Left lobe of liver (tissue), 2 donors: ENCODE data around the gene TSPO. TPM values are rescaled to one million over a fixed set of nuclear protein-coding genes. Genes with fewer than 3 reads are reported as not detected.

Experiments
- ATAC-seq: fragments of 200-7000 bp; cut with Tn5 transposase; one replicate; pipeline ENCODE4 v1.9.1; 2020; ENCODE audit warnings: mild to moderate bottlenecking, moderate library complexity
- DNase-seq: peaks from one replicate; pipeline ENCODE4 v3.0.0-alpha.2; 2020; ENCODE audit warnings: low spot score
- total RNA-seq: library from RNA; stranded (reverse); gene quantifications from one replicate; pipeline ENCODE4 v1.2.1, GENCODE V29; 2021
- donor health status: DM: no; HTN: no; CAD: no; lungs with moderate emphysema.
- donor health status: DM: no; HTN: yes; CAD: no.

TSPO gene
- total RNA-seq, 1 donor from 2014 or later = 32.2 TPM

DNA sequence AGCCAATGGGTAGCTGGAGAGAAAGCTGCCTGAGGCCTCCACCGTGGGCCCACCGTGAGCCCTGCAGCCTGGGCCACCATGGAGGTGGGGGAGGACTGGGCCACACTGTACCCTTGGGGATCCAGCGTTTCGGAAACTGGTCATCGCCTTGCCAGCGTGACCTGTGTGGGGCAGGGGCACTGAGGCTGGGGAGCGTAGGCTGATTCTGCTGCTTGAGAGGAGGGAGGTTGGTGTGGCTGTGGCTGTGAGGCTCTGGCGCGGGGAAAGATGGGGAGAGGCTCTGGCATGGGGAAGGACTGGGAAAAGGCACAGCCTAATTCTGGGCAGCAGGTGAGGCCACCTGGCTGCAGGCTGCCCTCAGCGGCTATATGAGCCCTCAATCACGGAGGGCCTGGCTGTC lies 48.2 kb downstream of the TSPO start:
- DNase-seq = no peak
- ATAC-seq = no peak

DNA sequence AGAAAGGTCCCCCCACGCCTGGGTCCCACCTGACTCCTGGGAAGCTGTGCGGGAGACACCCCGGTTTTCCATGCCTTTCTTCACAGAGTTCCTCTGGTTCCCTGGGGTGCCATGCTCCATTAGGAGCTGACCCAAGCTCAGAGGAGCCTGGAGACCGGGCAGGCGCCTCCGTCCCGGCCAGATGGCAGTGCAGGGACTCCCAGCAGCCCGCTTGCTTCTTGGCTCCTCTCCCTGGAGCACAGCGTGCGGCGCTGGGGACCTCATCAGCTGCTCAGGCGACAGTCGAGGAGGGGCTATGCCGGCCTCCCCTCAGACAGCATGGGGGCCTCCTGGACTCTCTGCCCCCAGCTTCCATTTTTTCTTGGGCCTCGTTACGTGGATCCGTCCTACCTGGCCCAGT lies 48.7 kb downstream of the TSPO start:
- DNase-seq = no peak
- ATAC-seq = no peak

DNA sequence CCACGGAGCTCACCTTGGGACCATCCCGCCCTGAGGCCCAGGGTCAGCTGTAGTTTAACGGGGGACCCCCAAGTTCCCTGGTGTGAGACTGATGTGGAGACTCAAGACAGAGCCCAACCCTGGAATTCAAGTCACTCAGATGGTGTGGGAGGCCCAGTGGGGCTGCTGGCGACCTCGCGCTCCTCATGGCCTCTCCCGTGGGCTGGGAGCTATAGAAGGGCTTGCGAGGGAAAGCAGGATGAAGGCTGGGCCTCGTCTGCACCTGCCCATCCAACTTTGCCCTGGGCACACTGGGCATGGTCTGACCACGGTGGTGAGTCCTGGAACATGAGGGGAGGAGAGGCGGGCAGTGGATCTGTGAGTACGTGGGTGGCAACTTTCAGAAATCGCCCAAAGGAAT lies 49.2 kb downstream of the TSPO start:
- no peak for DNase-seq

DNA sequence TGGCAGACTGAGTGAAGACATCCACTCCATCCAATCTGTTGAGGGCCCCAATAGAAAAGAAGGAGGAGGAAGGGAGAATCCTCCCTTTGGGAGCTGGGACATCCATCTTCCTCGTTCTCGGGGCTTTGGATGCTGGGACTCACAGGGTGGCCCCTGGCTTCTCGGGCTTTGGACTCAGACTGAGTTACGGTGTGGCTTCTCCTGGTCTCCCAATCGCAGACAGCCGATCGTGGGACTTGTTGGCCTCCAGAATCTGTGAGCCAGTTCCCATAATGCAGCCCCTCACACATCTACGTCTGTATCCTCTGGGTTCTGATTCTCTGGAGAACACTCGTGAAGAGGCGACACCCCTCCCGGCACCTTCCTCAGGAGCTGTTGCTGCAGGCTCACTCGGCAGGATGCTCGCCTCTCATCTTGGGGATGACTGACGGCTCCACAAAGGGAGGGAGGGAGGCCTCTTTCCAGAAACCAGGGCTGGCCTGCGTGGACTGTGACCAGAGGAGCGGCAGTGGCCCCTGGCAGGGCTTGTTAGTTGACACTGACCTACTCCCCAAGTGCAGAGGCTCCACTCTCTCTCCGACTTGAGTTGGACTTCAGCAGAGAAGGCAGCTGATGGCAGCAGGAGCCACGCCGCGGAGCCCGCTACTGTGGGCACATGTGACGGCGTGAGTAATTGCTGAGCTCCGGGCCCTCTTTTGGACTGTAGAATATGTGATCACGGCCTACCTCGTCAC lies 50.3 kb downstream of the TSPO start:
- DNase-seq (no peak), ATAC-seq (no peak)

More for the DNA sequence above, 49.2 kb downstream of the TSPO start:
- no peak for ATAC-seq

DNA sequence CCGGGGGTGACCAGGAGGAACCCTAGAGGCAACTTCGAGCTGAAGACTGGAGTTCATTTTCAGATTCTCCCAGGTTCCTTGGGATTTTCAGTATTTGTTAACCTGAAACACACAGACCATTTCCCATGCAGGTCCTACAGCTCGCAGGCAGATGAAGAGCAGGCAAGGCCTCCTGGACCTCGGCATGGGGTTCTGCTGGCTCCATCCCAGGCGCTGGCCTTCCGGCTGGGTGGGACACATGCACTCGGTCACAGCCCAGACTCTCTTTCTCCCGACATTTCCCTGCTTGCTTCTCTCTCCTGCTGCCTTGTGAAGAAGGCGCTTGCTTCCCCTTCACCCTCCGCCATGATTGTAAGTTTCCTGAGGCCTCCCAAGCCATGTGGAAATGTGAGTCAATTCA lies 51.0 kb downstream of the TSPO start:
- ATAC-seq = no peak
- no peak for DNase-seq

DNA sequence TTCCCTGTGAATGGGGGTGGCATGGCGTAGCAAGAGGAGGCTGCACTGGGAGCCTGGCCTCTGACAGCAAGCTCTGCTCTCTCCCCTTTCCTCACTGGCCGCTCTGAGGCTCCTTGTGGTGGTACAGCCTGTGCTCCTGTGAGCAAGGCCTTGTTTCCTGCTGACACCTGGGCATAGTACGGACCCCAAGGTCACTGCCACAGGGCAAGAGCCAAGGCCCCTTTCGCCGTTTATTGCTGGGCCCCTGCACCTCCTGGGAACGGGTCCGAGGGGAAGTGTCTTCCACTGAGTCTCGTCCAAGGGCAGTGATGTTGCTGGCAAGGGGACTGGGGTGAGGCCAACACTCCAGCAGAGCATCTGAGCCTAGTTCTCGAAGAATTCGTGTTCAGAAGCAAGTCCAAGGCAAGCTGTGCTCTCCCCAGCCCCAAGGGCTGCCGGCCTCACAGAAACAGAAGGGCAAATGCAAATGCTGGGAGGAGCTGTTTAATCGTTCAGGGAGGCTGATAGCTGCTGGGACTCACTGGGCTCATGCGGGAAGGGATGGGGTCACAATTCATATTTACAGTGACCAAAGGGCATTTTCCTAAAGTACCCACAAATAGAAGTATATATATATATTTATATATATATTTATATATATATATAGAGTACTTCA lies 51.5 kb downstream of the TSPO start:
- no peak for DNase-seq

DNA sequence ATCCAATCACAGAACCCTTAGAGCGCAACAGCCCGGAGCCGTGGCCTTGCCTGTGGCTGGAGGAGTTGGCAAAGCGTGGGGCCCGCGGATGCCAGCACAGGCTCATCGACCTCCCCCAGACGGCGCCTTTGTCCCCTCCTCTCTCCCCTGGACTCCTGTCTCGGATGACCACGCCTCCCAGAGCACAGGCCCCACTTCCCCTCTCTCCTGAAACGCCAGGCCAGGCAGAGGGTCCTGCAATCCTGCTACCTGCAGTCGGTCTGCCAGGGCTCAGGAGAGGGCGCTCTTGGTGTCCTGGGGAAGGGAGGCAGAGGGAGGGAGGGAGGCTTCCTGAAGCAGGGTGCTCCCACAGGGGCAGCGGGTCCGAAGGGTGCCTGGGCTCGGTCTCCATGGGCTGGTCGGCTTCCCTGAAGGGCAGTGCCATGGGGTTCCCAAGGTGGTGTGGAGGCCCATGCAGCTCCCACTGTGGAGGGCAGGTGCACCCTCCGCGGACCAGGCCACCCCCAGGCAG lies 52.2 kb downstream of the TSPO start:
- DNase-seq (no peak), ATAC-seq (no peak)

More for the DNA sequence above, 51.5 kb downstream of the TSPO start:
- ATAC-seq = no peak

DNA sequence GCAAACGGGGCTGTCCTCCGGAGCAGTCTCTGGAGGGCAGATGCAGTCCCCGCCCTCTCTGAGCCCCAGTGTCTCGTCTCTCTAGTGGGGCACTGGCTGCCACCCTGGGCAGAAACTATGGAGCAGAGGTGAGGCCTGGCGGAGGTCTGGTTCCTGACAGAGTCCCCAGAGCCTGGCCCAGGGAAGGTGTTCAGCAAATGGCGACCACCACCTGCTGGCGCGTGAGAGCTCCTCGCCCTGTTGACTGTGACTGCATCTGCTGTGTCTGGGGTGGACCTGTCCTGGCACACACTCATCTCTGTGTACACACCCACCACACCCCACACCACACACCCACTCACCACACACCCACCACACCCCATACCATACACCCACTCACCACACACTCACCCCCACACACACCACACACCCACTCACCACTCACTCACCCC lies 53.9 kb downstream of the TSPO start:
- ATAC-seq = no peak
- DNase-seq = no peak

DNA sequence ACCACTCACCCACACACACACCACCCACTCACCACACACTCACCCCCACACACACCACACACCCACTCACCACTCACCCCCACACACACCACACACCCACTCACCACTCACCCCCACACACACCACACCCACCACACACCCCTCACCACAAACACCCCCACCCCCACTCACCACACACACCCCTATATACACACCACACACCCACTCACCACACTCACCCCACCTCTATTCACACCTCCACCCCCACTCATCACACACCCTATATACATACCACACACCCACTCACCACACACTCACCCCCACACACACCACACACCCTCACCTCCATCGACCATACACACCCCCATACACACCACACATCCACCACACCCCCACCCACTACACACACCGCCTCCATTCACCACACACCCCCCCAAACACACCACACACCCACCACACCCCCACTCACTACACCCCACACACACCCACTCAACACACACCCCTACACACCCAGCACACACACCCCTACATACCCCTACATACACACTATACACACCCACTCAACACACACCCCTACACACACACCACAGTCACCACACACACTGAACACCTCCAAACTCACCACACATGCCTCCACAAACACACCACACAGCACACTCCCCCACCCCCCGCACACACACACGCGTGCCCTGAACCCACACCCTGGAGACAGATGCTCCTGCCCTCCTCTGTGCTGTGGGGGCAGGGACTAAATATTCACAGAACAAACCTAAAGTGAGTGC lies 54.6 kb downstream of the TSPO start:
- ATAC-seq = no peak

DNA sequence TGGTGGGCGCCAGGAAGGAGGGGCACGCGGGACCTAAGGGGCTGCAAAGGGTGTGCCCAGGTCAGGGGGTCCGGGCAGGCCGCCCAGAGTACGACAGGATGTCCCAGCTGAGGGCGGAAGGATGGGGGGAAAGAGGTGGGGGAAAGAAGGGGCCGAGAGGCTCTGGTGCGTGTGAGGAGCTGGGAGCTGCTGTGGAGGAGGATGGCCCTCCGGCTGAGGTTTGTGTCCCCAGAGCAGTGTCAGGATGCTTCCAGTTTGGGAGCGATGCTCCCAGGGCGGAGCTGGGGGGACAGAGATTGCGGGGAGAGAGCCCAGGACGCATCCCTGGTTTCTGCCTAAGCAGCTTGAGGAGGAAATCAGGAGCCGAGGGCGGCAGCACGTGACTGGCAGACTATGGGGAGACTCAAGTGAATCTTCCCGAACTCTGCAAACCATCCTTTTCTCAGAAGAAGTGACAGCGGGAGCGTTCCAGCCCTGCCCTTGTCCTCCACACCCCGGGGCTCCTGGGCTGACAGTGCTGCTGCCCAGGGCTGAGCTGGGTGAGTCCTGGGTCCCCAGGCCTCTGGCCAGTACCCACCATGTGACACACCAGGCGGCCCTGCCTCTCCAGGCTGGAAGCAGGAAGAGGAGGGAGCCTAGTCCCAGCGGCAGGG lies 55.3 kb downstream of the TSPO start:
- DNase-seq = no peak

More for the DNA sequence above, 54.6 kb downstream of the TSPO start:
- no peak for DNase-seq

DNA sequence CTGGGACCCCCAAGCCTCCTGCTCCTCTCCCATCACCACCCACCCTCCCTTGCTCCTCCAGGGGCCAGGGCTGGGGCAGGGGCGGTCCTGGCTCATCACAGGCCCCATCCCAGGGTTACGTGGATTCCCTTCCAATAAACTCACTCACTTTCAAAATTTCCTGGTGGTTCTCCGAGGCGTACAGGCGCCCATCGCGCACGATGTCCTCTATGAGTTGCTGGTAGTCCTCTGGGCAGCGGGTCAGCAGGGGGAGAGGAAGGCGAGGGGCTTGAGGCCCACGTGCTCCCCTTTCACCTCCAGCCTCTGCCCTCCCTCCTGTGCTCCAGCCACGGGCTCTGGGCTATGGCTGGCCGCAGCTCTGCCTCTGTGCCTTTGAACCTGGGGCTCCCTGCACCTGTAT lies 56.0 kb downstream of the TSPO start:
- ATAC-seq (no peak), DNase-seq (no peak)

More for the DNA sequence above, 55.3 kb downstream of the TSPO start:
- ATAC-seq = no peak

DNA sequence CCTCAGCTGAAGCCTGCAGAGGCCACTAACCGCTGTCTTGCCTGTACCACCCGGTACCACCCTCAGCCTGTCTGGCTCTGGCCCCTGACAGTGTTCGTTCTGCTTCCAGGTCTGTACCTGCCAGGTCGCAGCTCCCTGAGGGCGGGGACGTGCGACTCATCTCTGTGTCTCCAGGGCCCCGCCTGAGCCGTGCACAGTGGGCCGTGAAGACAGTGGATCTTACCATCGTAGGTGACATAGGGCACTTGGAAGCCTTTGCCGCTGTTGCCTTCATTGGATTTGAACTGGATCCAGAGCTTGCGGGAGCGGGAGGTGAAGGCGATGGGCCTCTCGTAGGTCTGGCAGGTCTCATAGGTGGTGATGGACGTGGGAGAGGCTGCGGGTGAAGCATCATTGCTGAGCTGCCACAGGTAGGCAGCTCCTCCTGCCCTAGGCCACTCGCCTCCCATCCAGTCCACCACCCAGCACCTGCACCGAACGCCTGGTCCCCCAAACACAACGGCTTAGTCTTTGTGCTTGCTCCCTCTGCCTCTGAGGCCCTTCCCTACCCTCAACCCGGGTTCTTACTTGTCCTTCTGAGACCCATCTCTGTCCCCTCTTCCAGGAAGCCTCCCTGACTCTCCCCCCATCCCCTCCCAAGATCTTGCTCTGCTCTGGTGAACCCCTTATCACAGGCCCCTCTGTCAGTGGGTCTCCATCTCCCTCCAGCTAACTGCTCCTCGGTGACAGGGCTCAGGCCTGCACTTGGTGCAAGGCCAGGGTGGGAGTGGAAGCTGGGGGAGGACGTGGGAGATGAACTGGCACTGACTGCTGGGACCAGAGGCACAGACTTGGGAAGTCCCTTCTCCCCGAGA lies 56.7 kb downstream of the TSPO start:
- no peak for DNase-seq
- no peak for ATAC-seq

DNA sequence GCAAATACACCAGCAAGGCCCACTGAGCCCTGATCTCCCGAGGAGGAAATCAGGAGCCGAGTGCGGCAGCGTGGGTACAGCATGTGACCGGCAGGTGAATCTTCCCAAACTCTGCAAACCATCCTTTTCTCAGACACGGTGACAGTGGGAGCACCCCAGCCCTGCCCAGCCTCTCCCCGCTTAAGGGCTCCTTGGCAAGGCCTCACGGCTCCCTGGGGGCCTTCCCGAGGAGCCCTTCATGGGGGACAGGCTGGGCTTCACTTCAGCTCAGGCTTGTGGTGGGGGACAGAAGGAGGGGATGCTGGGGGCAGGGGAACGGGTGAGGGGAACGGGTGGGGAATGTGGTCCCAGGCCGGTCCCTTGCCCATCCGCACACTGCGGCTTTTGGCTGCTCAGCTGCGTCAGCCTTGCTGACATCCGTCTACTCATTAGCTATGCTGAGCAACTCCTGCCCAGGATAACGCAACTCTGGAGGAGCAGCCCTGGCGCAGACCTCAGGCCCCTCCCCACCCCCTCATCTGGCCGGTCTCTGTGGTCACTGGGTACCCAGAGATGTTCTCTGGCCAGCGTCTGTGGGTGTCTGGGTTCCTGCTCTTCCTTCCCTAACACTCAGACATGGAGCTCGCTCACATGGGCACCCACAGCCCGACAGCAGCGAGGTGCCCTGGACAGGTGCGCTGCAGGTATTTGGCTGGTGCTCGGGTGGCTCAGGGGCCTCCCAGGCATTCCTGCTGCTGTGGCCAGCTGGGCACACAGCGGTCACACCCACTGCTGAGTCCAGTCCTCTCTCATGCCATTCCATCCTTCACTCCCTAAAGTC lies 57.6 kb downstream of the TSPO start:
- ATAC-seq (no peak), DNase-seq (no peak)

DNA sequence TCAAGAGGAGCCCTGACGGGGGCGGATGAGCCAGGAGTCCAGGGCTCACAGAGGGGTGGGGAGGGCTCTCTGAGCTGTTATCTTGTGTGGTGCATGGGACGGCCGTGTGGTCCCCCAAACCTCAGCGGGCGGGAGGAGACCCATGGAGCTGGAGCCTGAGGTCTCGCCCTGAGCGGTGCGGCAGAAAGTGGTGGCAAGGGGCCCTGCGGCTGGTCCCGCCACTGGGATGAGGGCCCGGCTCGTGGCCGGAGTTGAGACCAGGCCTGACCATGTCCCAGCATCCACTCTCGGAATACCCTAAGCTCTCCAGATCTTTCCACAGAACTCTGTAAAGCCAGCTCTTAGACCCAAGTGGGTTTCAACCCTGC lies 58.1 kb downstream of the TSPO start:
- ATAC-seq = no peak
- DNase-seq = no peak

DNA sequence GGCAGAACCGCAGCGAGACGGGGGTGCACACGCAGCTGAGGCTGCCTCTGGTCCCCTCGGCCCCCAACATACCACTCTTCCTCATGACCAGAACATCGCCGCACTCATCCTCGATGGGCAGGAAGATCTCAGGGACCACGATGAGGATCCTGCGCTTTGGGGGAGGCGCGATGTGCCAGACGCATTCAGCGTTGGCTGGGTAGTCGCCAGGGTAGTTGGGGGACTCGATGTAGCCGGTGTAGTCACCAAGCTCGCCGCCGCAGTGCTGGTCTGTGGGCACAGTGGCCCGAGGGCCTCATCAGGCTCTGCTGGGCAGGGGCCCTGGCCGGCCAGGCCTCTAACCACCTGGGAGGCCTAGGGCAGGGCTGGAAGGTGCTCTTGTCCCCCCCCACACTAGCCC lies 58.6 kb downstream of the TSPO start:
- DNase-seq (no peak), ATAC-seq (no peak)

DNA sequence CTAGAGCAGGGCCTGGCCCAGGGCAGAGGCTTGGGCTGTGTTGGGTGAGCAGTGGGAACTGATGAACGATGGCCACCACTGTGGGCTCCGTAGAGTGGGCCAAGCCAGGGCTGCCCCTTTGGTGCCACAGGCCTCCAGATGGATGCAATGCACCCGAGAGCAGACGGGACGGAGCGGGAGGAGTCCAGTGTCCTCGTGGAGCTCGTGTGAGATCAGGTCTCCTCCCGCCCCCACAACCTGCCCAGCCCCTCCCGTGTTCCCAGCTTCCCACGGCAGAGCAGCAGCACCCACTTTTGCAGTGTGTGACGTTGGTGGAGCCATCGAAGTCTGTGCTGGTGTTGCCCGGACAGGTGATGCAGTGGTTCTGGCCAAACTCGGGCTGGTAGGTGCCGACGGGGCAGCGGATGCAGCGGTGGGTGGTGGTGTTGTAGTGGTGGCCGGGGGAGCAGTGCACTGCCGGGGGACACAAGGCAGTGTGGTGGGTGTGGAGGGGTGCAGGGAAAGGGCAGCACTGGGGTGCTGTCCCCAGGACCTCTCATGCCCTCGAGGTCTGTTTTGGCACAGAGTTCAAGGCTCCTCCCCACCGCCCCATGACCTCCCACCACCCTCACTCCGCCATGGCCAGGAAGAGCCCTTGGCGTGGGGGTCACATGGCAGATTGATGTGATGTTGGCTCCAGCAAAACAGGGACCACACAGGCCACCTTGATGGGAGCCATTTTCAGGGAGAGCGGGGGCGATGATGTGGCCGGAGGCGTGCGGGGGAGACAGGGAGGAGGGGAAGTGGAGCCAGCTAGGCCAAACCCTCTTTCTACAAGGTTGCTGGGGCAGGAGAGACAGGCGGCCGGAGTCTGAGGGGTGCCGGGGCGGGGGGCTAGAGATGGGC lies 59.5 kb downstream of the TSPO start:
- ATAC-seq (no peak), DNase-seq (no peak)

DNA sequence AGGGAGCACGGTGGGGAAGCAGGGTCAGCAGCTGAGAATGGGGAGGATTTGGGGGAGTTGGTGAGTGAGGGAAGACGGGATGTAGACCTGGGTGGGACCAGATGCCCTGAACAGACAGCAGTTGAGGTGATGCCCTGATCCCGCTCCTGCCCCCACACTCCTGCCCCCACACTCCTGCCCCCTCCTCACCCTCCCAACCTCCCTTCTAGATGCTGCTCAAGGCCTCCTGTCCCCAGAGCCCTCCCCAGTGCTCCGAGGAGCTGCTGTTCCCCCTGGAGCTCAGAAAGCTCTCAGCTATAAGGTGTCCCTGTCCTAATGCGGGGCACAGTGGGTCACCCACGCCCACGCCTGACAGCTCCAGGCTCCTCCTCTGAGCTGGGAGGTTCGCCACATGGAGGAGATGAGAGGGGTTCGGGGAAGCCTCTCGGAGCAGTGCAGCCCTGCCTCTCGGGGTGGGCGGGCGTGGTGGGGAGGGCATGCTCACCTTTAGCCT lies 60.6 kb downstream of the TSPO start:
- DNase-seq = no peak
- ATAC-seq = no peak

DNA sequence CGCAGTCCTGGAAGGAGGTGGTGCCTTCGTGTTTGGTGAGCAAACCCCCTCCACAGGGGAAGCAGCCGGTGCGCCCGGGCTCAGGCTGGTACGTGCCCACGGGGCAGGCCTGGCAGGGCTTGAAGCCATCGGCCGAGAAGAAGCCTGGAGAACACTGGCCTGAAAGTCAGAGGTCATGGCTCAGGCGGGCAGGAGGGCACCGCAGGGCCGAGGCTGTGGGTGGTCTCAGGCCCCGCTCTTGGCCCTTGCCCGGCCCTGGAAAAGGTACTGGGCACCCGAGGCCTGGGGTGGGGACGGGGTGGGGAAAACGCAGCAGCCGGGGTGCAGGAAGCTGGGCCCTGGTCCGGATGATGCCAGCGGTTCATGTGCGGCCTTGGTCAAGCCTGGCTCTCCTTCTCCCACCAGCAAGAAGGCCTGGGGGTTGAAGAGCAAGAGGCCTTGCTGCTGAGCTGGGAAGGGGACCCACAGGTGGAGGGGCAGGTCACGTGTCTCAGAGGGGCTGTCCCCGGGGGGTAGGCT lies 61.1 kb downstream of the TSPO start:
- ATAC-seq (no peak), DNase-seq (no peak)
